Measurements from ENCODE around the gene IGSF9.

IGSF9 gene

DNA sequence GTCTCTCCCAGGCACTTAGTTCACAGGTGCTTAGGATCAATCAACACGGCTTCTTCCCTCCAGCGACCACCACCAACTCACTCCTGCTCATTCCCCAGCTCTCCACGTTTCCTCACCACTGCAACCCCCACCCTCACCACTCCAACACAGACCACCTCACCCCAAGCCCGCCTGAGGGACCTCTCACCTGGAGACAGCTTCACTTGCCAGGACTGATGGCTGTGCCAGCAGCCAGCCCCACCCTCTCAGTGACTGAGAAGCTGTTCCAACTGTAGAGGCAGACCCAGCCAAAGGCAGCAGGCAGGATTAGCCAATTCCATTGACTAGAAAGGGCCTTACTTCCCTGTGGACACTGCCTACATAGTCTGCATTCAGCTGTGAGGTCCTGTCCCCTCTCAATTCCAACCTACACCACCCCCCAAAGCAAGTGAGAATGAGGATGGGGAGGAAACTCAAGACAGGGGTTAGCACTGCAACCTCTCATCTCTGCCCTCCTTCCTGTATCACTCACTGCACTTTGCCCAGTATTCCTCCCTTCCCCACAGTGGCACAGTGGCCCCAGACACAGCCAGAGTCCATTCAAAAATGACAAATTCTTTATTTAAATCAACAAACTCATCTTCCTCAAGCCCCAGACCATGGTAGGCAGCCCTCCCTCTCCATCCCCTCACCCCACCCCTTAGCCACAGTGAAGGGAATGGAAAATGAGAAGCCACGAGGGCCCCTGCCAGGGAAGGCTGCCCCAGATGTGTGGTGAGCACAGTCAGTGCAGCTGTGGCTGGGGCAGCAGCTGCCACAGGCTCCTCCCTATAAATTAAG, 27.7 kb downstream of the IGSF9 start:
- H3K4me3 ChIP-seq (ENCODE audit: low read depth, low read length) = no peak overlapping the region
- DNase-seq (ENCODE audit: low read depth) = no peak
- TF ChIP-seq, protein P1, sequence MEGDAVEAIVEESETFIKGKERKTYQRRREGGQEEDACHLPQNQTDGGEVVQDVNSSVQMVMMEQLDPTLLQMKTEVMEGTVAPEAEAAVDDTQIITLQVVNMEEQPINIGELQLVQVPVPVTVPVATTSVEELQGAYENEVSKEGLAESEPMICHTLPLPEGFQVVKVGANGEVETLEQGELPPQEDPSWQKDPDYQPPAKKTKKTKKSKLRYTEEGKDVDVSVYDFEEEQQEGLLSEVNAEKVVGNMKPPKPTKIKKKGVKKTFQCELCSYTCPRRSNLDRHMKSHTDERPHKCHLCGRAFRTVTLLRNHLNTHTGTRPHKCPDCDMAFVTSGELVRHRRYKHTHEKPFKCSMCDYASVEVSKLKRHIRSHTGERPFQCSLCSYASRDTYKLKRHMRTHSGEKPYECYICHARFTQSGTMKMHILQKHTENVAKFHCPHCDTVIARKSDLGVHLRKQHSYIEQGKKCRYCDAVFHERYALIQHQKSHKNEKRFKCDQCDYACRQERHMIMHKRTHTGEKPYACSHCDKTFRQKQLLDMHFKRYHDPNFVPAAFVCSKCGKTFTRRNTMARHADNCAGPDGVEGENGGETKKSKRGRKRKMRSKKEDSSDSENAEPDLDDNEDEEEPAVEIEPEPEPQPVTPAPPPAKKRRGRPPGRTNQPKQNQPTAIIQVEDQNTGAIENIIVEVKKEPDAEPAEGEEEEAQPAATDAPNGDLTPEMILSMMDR (IDR thresholded peaks at IDR 0.05; ENCODE audit: insufficient read depth, low read depth, low read length, missing control alignments) = no peak

DNA sequence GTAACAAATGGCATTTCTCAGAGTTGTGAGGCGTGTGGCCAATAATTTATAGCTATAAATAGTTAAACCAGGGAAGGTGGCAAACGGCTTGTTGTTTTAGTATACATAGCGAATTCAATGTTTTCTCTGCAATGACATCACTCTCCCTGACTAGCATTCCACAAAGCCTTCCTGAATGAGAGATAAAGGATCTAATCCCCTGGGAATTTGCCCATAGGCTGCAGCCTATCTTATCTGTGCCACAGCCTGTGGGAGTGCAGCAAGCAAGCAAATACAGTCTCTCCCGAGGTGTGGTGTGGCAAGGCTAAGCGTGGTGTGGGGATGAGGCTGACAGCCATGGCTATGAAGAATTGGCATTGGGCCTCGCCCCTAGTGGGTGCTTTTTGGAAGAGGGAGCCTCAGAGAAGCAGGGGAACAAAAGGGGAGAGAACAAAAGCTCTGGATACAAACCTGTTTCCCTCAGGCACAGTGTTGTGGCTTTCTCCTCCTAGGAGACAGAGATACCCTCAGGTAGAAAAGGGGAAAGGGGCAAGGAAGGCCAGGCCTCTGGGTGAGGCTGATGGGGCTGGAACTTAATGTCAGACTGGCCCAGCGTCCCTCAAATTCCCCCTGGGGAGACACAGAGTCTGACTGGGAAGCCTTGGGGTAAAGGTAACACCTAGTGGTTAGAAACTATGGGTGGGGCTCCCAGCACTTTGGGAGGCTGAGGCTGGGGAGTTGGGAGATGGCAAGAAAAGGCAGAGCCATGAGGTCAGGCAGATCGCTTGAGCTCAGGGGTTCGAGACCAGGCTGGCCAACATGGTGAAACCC, 29.0 kb downstream of the IGSF9 start:
- DNase-seq (ENCODE audit: low read depth) = no peak
- TF ChIP-seq, protein P1 (IDR thresholded peaks at IDR 0.05; ENCODE audit: insufficient read depth, low read depth, low read length, missing control alignments) = no peak
- no peak overlapping the region for H3K4me3 ChIP-seq (ENCODE audit: low read depth, low read length)

DNA sequence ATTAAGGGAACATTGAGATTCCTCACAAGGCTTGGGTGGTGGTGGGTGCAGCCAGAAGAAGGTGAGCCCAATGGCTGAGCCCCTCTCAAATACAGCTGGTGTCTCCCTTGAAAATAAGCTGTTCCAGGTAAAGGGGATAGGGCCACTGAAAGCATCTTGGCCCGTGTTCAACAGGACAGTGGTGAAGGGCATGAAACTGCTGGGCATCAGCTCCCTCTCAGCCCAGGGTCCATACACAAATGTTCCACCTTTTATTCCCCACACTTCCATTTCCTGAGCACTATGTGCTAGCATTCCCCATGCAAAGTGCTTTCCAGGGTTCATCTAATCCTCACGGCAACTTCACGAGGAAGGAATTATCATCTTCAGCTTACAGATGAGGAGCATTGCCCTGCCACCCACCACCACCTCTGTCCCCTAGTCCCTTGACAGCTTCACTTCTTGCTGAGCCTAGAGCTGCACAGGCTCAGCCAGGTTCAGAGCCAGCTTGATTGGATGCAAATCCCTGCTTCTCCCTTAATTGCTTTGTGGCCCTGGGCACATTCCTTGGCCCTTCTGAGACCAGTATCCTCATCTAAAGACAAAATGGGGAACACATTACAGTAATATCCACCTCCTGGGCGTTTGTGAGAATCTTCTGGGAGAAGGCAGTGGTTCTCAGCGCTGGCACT, 29.7 kb downstream of the IGSF9 start:
- TF ChIP-seq, protein P1 (IDR thresholded peaks at IDR 0.05; ENCODE audit: insufficient read depth, low read depth, low read length, missing control alignments) = no peak
- no peak overlapping the region for H3K4me3 ChIP-seq (ENCODE audit: low read depth, low read length)
- DNase-seq (ENCODE audit: low read depth) = no peak

DNA sequence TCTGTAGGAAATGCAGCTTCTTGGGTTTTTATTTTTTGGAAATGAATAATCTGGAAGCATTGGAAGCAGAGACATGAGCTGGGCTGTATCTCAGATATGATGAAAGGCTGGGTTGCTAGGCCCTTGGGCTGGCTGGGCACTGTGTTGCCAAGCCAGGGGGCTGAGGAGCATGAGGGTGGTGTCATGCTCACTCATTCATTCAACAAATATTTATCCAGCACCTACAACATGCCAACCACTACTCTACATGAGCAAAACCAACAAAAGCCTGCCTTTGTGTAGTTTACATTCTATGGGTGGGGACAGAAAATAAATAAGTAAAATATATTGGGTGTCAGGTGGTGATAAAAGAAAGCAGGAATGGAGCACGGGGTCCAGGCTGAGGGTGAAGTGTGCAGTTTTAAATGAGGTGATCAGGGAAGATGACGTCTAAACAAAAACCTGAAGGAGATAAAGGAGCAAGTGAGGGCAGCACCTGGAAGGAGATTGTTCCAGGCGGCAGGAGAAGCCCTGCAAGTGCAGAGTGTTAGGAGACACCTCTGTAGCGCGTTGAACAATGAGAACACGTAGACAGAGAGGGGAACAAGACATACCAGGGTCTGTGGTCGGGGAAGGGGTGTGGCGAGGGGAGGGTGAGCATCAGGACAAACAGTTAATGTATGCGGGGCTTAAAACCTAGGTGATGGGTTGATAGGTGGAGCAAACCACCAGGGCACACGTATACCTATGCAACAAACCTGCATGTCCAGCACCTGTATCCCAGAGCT, 31.0 kb downstream of the IGSF9 start:
- TF ChIP-seq, protein P1 (IDR thresholded peaks at IDR 0.05; ENCODE audit: insufficient read depth, low read depth, low read length, missing control alignments) = no peak
- H3K4me3 ChIP-seq (ENCODE audit: low read depth, low read length) = no peak overlapping the region
- DNase-seq (ENCODE audit: low read depth) = no peak

DNA sequence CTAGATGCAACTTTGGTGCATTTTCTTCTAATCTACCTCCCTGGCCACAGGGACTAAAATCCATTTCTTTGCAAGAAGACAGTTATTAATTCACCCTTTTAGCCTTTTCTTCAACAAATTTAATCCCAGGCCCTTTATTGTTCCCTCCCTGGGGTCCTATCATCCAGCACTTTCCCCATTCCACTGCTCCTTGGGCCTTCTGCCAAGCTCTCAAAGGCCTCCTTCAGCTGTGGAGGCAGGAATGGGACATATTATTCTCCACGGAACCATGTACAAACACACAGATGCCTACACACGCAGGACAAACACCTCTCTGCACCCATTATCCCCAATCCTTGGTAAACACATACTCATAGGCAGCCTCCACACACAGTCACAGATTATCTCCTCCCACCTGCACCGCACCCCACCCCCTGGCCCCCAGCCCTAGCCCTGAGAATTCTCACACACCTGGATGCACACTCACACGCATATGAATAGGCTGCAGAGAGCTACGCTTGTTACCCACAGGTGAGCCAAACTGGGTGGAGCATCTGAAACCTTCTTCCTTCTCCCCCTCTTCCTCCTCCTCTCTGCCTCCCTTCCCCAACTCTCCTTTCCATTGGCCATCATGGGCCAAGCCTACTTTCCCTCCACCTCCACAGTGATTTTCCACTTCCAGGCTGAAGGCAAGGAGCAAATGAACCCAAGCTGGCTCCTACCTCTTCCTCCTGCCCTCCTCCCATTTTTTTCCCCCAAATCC, 31.8 kb downstream of the IGSF9 start:
- H3K4me3 ChIP-seq (ENCODE audit: low read depth, low read length) = no peak overlapping the region
- TF ChIP-seq, protein P1 (IDR thresholded peaks at IDR 0.05; ENCODE audit: insufficient read depth, low read depth, low read length, missing control alignments) = no peak
- no peak for DNase-seq (ENCODE audit: low read depth)
